ENCODE data around the gene FBXO11.
"Not testable (repeated sequence)": the region's sequence is repeated elsewhere in the genome, so short reads cannot be mapped to it uniquely, and the experiment has no call there.

FBXO11 gene

GRCh38 chr2:47897883-47898731 is 8.2 kb downstream of the FBXO11 start:
- no peak for DNase-seq

DNA sequence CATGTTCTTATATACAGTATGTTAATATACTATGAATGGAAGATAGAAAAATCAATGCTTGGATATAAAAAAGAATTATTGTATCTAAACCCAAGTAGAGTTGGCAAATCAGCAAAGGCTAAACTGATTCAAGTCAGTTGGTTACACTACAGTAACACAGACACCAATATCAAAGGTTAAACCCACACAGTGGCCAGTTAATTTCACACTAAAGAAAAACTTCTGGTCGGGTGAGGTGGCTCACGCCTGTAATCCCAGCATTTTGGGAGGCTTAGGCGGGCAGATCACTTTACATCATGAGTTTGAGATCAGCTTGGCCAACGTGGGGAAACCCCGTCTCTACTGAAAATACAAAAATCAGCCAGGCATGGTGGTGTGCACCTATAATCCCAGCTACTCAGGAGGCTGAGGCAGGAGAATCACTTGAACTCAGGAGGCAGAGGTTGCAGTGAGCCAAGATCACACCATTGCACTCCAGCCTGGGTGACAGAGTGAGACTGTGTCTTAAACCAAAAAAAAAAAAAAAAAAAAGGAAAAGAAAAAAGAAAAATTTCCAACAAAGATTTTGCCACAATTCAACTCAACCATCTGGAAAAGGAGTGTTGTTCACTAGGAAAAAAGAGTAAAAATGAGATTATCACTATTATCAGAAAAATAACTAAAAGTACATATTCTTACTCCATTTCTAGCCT is 9.0 kb downstream of the FBXO11 start:
- DNase-seq, result not testable (repeated sequence)

- DNase-seq, result no peak
These were observed 9.8 kb downstream of the FBXO11 start for GRCh38 chr2:47896450-47896968.

- no peak for DNase-seq
These were observed 12.5 kb downstream of the FBXO11 start for GRCh38 chr2:47893771-47894170.

- no peak for DNase-seq
These were observed 14.0 kb downstream of the FBXO11 start for GRCh38 chr2:47892338-47892730.

DNA sequence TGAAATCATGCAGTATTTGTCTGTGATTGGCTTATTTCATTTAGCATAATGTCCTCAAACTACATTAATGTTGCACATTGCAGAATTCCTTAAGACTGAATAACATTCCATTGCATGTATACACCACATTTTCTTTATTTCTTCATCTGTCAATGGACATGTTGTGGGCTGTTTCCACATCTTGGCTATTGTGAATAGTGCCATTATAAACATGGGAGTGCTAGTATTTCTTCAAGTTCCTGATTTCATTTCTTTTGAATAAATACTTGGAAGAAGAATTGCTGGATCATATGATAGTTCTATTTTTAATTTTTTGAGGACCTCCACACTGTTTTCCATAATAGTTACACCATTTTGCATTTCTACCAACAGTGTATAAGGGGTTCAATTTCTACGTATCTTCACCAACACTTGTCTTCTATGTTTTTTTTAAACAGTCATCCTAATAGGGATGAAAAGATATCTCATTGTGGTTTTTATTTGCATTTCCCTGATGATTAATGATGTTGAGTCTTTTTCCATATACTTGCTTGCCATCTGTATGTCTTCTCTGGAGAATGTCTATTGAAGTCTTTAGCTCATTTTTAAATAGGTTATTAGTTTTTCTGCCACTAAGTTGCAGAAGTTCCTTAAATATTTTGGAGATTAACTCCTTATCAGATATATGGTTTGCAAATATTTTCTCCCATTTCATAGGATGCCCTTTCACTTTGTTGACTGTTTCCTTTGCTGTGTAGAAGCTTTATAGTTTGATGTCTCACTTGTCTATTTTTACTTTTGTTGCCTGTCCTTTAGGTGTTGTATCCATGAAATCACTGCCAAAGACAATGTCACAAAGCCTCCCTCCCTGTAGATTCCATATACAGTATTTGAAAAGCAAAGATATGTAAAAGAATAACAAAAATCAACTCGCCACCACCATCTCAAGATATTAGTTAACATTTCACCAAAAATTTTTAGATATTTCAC is 14.6 kb downstream of the FBXO11 start:
- DNase-seq, result no peak

- no peak for DNase-seq
These were observed 15.5 kb downstream of the FBXO11 start for GRCh38 chr2:47890711-47891368.

DNA sequence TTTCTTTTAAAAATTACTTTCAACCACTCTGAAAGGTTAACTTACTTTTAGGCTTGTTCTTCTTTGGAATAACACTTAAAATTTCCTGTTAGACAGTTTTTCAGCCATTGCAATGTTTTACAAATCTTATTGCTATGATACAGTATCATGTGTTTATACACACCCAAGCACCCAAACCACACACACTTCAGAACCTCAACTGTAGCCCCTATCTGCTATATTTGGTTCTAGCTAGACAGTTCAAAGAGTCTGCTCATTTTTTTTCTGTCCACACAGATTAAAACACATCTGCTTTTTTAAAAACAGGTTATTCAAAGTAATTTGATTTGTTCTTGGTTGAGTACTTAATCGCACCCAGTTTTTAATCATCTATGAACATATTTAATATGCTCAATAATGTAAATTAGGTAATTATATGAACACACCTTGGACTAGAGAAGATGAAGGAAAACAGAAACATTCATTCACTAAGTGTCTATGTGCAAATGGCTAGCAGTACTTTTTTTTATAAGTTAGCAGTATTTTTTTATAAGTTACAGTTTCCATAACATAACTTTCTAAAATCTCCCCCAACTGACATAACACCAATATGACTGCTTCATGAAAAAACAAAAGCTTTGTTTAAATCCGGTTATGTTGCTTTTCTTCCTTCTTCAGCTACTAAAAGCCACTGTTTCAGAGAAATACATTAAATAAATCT is 17.6 kb downstream of the FBXO11 start:
- DNase-seq, result no peak

DNA sequence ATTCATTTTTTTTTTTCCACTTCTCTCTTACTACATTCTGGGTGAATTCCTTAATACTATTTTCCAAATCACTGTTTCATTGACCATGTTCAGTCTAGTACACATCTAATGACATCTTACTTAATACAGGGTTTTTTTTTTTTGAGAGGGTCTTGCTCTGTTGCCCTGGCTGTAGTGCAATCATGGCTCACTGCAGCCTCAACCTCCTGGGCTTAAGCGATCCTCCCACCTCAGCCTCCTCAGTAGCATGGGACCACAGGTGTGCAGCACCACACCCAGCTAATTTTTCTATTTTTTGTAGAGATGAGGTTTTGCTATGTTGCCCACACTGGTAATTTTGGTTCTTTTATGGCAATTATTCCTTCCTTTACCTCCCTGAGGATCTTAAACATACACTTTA is 29.4 kb downstream of the FBXO11 start:
- DNase-seq, result no peak

DNA sequence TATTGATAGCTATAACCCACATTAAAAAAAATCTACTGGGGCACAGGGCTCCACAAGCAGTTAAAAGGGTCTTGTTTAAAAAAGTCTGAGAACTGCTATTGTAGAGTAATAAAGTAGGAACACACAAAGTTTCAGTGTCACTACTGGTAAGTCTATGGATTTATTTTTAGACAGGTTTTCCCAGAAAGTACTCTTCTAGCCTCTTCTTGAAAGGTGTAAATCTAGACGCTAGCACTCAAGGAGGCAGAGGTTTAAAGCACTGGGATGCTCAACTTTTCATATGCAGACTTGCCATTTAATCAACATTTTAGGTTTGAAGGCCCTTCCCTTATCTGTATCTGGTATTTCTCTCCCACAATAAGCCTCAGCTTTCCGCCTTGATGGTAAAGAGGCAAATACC is 33.4 kb downstream of the FBXO11 start:
- no peak for DNase-seq

DNA sequence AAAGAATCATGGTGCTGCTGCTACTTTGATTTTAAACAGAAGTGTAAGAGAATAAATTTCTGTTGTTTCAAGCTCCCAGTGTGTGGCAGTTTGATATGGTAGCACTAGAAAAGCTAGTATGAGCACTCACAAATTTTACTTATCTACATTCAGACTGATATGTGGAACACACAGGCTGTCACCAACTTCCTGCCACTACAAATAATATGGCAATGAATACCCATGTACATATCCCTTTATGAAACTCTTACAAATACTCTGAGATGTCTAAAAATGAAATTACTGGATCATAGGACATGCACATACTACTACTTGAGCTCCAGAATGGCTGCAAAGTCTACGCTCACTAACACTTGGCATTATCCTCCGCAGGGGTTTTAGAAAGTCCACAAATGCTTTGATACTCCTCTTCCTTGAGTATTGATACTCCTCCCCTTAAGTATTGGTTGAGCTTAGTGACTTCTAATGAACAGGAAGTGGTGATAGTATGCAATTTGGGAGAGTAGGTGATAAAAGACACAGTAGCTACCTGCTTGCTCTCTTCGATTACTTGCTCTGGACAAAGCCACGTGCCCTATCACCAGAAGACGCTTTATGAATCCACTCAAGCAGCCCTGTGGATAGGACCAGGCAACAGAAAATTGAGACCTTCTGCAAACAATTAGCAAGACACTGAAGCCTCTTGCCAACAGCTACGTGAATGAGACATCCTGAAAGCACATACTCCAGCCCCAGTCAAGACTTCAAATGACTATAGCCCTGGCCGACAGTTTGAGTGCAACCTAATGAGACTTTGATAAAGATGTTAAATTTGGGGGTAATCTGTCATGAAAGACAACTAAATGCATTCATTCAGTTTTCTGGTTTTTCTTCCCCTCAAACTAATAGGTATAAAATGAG is 35.4 kb downstream of the FBXO11 start:
- DNase-seq, result no peak

DNA sequence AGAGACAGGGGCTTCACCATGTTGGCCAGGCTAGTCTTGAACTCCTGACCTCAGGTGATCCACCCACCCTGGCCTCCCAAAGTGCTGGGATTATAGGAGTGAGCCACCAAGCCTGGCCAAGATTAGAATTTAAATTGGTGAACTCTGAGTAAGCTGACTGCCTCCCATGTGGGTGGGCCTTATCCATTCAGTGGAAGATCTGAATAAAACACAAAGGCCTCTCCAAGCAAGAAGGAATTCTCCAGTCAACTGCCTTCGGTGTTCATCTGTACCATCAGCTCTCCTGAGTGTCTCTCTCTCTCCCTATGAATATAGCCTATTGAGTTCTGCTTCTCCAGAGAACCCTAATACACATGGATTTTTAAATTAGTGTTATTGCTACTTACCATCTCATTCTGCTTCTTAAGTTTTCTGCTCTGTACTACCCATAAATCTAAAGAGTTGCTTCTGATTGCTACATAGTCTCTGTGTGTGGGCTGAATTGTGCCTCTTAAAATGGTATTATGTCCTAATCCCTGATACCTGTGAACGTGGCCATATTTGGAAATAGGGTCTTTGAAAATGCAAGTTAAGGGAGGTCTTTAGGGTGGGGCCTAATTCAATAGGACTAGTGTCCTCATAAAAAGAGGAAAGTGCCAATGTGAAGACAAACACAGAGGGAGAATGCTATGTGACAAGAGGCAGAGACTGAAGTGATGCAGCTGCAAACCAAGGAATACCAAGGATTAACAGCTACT is 36.3 kb downstream of the FBXO11 start:
- no peak for DNase-seq

DNA sequence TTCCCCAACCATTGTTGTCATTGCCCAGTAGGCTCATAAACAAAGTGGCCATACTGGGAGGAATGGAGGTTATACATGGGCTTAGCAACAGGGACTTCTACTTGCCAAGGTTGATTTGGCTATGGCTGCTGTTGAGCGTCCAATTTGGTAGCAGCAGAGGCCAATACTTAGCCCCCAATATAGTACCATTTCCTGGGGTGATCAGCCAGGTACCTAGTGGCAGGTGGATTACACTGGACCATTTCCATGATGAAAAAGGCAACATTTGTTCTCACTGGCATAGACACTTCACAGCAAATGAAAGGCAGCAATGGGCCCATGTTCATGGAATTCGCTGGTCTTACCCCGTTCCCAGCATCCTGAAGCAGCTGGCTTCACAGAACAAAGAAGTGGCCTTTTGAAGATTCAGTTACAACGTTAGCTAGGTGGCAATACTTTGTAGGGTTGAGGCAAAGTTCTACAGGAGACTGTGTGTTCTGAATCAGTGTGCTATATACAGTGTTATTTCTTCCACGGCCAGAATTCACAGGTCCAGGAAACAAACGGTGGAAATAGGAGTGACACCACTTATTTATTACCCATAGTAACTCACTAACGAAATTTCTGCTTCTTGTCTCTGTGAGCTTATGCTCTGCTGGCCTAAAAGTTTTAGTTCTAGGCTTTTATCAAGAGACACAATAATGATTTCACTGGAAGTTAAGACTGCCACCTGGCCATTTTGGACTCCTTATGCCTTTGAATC is 37.5 kb downstream of the FBXO11 start:
- no peak for DNase-seq

- DNase-seq, result no peak
These were observed 39.1 kb downstream of the FBXO11 start for GRCh38 chr2:47867205-47867604.

- no peak for DNase-seq
These were observed 41.7 kb downstream of the FBXO11 start for GRCh38 chr2:47864566-47864965.

- DNase-seq, result no peak
These were observed 43.3 kb downstream of the FBXO11 start for GRCh38 chr2:47862949-47863348.

GRCh38 chr2:47853067-47853777 is 53.1 kb downstream of the FBXO11 start:
- not testable (repeated sequence) for DNase-seq

DNA sequence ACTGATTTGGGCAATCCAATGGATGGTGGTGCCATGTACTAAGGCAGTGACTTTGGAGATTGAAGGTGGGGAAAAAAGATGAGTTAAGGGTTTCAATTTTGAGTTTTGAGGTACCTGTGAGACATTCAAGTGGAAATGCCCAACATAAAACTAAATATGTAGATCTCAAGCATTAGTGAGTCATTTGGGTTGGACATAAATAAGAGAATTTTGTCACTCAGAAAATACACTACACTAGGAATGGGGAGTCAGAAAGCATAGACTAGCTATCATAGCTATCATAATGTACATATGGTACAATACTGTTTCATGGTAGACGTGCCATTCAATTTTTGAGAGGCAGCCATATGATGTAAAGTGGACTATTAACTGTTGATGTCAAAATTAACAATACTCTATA is 56.1 kb downstream of the FBXO11 start:
- DNase-seq, result no peak
